Neuron (in vitro differentiated cells): ENCODE measurements around the gene DPF3.

Source experiments
- H2AFZ ChIP-seq: one replicate; pipeline ENCODE4 v1.6.1; 2013; ENCODE audit warnings: low read depth, mild to moderate bottlenecking, inconsistent platforms, low read length, moderate library complexity
- H3K27me3 ChIP-seq: one replicate; pipeline ENCODE4 v1.6.1; 2013; ENCODE audit warnings: low read length; ENCODE audit not compliant: insufficient read depth
- H3K36me3 ChIP-seq: one replicate; pipeline ENCODE4 v1.6.1; 2013; ENCODE audit warnings: low read length; ENCODE audit not compliant: insufficient read depth
- H3K4me1 ChIP-seq: one replicate; pipeline ENCODE4 v1.6.1; 2013; ENCODE audit warnings: low read length; ENCODE audit not compliant: insufficient read depth
- H3K4me3 ChIP-seq: 2 replicates; pipeline ENCODE4 v1.5.1; 2013; ENCODE audit warnings: mild to moderate bottlenecking, low read length, moderate library complexity
- H3K9me3 ChIP-seq: one replicate; pipeline ENCODE4 v1.6.1; 2013; ENCODE audit warnings: low read length

Gene DPF3

GRCh38 chr14:72920008-72920407, 26.1 kb upstream of the DPF3 start:
- H3K27me3 ChIP-seq, result no peaks in the 10 kb centered on the region
- H3K36me3 ChIP-seq, result no peaks in the 10 kb centered on the region
- H3K4me3 ChIP-seq, result no peak overlapping the region
- H3K9me3 ChIP-seq, result no peaks in the 10 kb centered on the region
- H3K4me1 ChIP-seq, result peaks cover 6% of the 10 kb centered on the region
- no peak overlapping the region for H2AFZ ChIP-seq

- Histone ChIP-seq H2AFZ (no peak overlapping the region), H3K36me3 (no peaks in the 10 kb centered on the region), H3K27me3 (no peaks in the 10 kb centered on the region), H3K9me3 (no peaks in the 10 kb centered on the region), H3K4me3 (no peak overlapping the region), H3K4me1 (peaks cover 6% of the 10 kb centered on the region)
Observed at GRCh38 chr14:72917094-72917802, 23.3 kb upstream of the DPF3 start.

GRCh38 chr14:72916174-72916573, 22.3 kb upstream of the DPF3 start:
- no peak overlapping the region for H2AFZ ChIP-seq
- no peak overlapping the region for H3K4me3 ChIP-seq
- no peaks in the 10 kb centered on the region for H3K9me3 ChIP-seq
- H3K36me3 ChIP-seq, result no peaks in the 10 kb centered on the region
- H3K4me1 ChIP-seq, result peaks cover 6% of the 10 kb centered on the region
- peaks cover 2% of the 10 kb centered on the region for H3K27me3 ChIP-seq

GRCh38 chr14:72913809-72914208, 19.9 kb upstream of the DPF3 start:
- H2AFZ ChIP-seq, result no peak overlapping the region
- H3K36me3 ChIP-seq, result no peaks in the 10 kb centered on the region
- peaks cover 6% of the 10 kb centered on the region for H3K4me1 ChIP-seq
- no peak overlapping the region for H3K4me3 ChIP-seq
- no peaks in the 10 kb centered on the region for H3K9me3 ChIP-seq
- H3K27me3 ChIP-seq, result peaks cover 3% of the 10 kb centered on the region

- Histone ChIP-seq H3K4me3 (no peak overlapping the region), H3K4me1 (no peaks in the 10 kb centered on the region), H3K27me3 (peaks cover 3% of the 10 kb centered on the region), H3K9me3 (no peaks in the 10 kb centered on the region), H3K36me3 (no peaks in the 10 kb centered on the region), H2AFZ (no peak overlapping the region)
Observed at GRCh38 chr14:72909163-72909562, 15.3 kb upstream of the DPF3 start.

GRCh38 chr14:72907886-72908285, 14.0 kb upstream of the DPF3 start:
- no peak overlapping the region for H2AFZ ChIP-seq
- H3K4me3 ChIP-seq, result no peak overlapping the region
- no peaks in the 10 kb centered on the region for H3K4me1 ChIP-seq
- H3K27me3 ChIP-seq, result peaks cover 3% of the 10 kb centered on the region
- no peaks in the 10 kb centered on the region for H3K9me3 ChIP-seq
- H3K36me3 ChIP-seq, result no peaks in the 10 kb centered on the region

GRCh38 chr14:72906879-72907278, 13.0 kb upstream of the DPF3 start:
- Histone ChIP-seq H3K9me3 (no peaks in the 10 kb centered on the region), H3K4me3 (no peak overlapping the region), H2AFZ (no peak overlapping the region), H3K36me3 (no peaks in the 10 kb centered on the region), H3K4me1 (no peaks in the 10 kb centered on the region), H3K27me3 (peaks cover 3% of the 10 kb centered on the region)

- Histone ChIP-seq H3K4me3 (no peak overlapping the region), H3K27me3 (peaks cover 2% of the 10 kb centered on the region), H3K9me3 (no peaks in the 10 kb centered on the region), H3K36me3 (no peaks in the 10 kb centered on the region), H2AFZ (no peak overlapping the region), H3K4me1 (no peaks in the 10 kb centered on the region)
Observed at GRCh38 chr14:72906316-72906715, 12.4 kb upstream of the DPF3 start.

GRCh38 chr14:72904840-72905561, 11.1 kb upstream of the DPF3 start:
- no peak overlapping the region for H3K4me3 ChIP-seq
- no peaks in the 10 kb centered on the region for H3K4me1 ChIP-seq
- no peaks in the 10 kb centered on the region for H3K36me3 ChIP-seq
- H3K27me3 ChIP-seq, result peaks cover 3% of the 10 kb centered on the region
- no peak overlapping the region for H2AFZ ChIP-seq
- H3K9me3 ChIP-seq, result no peaks in the 10 kb centered on the region

GRCh38 chr14:72904218-72904617, 10.3 kb upstream of the DPF3 start:
- H3K4me3 ChIP-seq, result no peak overlapping the region
- H3K36me3 ChIP-seq, result no peaks in the 10 kb centered on the region
- no peak overlapping the region for H2AFZ ChIP-seq
- no peaks in the 10 kb centered on the region for H3K9me3 ChIP-seq
- H3K27me3 ChIP-seq, result peaks cover 6% of the 10 kb centered on the region
- no peaks in the 10 kb centered on the region for H3K4me1 ChIP-seq

- H3K9me3 ChIP-seq, result no peaks in the 10 kb centered on the region
- no peaks in the 10 kb centered on the region for H3K36me3 ChIP-seq
- peaks cover 8% of the 10 kb centered on the region for H3K27me3 ChIP-seq
- no peak overlapping the region for H2AFZ ChIP-seq
- H3K4me3 ChIP-seq, result no peak overlapping the region
- H3K4me1 ChIP-seq, result no peaks in the 10 kb centered on the region
Observed at GRCh38 chr14:72903716-72904115, 9.8 kb upstream of the DPF3 start.

- Histone ChIP-seq H3K27me3 (peaks cover 14% of the 10 kb centered on the region), H3K4me1 (no peaks in the 10 kb centered on the region), H3K4me3 (no peak overlapping the region), H3K9me3 (no peaks in the 10 kb centered on the region), H2AFZ (no peak overlapping the region), H3K36me3 (no peaks in the 10 kb centered on the region)
Observed at GRCh38 chr14:72902801-72903530, 9.1 kb upstream of the DPF3 start.

- H3K4me3 ChIP-seq, result no peak overlapping the region
- peaks cover 21% of the 10 kb centered on the region for H3K27me3 ChIP-seq
- no peaks in the 10 kb centered on the region for H3K36me3 ChIP-seq
- H3K9me3 ChIP-seq, result no peaks in the 10 kb centered on the region
- H3K4me1 ChIP-seq, result no peaks in the 10 kb centered on the region
- no peak overlapping the region for H2AFZ ChIP-seq
Observed at GRCh38 chr14:72901361-72901760, 7.5 kb upstream of the DPF3 start.
